Measurements from ENCODE around the gene TAS2R5.
"Not testable (repeated sequence)": the region's sequence is repeated elsewhere in the genome, so short reads cannot be mapped to it uniquely, and the experiment has no call there.

TAS2R5 gene, protein sequence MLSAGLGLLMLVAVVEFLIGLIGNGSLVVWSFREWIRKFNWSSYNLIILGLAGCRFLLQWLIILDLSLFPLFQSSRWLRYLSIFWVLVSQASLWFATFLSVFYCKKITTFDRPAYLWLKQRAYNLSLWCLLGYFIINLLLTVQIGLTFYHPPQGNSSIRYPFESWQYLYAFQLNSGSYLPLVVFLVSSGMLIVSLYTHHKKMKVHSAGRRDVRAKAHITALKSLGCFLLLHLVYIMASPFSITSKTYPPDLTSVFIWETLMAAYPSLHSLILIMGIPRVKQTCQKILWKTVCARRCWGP

DNA sequence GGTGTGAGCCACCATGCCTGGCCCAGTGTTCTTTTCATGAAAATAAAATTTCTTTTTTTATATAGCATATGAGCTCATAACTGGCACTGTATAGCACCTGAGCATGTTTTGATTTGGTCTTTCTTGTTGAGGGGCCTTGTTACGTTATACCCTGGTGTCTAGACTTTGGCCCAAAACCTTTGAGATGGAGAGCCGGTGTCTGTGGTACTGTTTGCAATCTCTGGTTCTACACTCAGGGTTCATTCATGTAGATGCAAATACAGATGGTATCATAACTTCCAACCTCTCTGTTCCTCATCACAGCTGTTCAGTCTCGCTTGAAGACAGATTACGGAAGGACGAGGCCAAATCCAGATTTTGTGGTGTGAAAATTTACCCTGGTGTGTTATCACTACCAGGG lies at the start of gene TAS2R5:
TSS of gene TAS2R5 (plus strand) at position 301 of the 400 bp plus-strand sequence. CDS start 145 bp downstream, outside the sequence.
- no peak for DNase-seq

DNA sequence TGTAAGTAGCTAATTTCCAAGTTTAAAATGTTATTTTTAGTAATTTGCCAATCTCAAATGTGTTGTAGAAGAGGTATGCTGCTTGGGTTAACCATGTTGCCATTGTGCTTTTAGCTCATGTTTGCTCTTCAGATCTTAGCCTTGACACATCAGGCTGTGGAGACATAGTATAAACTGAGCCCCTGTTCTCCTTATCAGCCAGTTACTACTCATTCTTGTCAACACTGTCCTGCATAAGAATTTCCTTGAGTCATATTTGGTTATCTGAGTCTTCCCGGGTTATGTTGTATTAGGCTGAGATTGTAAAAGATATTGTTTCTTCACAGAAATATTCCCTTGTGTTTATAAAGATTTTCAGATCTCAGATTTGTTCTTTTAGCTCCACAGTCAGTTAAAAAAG lies 47.8 kb upstream of the TAS2R5 start:
- DNase-seq: no peak

DNA sequence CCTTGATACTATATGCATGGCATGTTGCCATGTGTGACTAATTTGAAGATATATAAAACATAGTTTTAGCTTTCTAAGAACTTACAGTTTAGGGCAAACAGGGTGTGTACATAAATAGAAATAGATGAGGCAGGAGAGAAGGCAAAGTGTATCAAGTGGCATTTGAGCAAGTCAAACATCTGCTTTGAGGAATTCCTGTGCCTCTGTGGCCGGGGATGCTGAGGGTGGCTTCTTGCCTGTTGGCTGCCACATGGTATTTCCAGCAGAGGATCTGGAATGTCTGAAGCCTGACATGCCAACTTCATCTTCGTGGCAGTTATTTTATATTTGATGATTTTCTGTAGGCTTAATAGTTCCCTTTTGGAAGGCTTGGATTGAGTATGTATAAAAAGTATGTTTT lies 45.9 kb upstream of the TAS2R5 start:
- no peak for DNase-seq

DNA sequence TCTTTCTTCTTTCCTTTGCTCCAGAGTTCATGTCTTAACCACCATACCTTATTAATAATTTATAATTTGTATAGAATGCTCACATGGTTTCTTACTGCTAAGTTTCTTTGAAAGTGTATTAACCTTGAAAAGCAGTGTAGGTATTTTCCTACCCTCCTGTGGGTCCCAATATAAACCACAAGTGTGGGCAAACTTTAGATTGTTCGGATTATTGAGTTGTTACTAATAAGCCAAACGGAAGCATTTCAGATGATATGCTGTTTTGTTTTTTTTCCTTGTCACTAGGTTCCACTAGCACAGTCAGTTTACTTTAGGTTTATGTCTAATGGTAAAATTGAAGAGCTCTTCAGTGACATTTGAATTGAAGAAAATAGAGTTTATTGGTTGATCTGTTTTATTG lies 41.6 kb upstream of the TAS2R5 start:
- DNase-seq: no peak

DNA sequence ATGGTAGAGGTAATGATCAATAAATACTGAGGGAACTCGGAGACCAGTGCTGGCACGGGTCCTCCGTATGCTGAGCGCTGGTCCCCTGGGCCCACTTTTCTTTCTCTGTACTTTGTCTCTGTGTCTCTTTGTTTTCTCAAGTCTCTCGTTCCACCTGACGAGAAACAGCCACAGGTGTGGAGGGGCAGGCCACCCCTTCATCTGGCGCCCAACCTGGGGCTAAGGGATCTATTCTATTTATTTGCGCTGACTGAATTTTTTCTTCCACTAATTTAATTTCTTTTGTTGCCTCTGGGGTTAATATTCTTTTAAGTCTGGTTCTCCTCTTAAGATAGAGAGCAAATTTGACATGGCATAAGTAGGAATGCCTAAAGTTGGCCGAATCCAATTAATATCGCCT lies 38.1 kb upstream of the TAS2R5 start:
- DNase-seq: not testable (repeated sequence)

DNA sequence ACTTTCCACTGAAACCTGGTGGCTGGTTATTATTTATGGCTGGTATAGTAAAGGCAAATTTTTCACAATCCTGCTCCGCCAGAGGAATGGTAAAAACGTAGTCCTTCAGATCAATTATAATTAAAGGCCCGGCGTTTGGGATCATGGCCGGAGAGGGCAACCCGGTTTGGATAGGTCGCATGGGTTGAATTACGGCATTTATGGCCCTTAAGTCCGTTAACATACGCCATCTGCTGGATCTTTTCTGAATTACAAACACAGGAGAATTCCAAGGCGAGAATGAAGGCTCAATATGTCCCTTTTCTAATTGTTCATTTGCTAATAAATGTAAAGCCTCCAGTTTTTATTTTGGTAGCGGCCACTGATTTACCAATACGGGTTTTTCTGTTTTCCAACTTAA lies 37.4 kb upstream of the TAS2R5 start:
- DNase-seq: no peak

DNA sequence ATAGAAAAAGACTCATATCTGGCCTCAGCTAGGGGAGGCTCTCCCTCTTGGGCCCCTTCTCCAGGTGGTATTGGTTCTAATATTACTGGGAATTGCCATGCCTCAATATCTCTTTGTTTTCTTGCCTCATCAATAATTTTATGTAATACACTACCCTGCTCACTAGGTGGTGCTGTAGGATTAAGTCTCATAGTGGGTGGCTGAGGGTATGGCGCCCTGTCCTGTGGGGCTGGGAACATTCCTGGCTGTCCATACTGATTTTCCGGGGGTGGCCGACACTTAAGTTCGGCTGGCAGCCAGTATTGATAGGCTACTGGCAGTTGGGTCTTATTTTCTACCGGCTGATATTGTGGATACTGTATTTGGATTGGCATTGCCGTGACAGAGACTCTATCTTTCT lies 35.1 kb upstream of the TAS2R5 start:
- no peak for DNase-seq

DNA sequence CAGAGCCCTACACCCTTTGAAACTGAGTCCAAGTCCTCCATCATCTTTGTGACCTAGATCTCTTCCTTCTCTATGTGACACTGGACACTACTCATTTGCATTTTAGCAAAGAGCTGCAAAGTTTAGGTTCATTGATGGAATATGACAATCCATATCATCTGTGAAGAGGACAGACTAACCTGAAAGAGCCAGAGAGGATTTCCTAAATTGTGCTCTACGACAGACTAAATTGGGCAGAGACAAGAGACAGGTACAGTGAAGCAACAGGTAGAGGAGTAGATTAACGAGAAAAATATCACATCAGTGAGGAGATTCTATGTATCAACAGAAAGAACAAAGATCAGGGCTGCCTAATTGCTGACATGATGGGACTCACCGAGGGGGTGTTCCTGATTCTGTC lies 26.2 kb upstream of the TAS2R5 start, which contains the start of gene TAS2R3:
TSS of gene TAS2R3 (plus strand) at position 301 of the 400 bp plus-strand sequence. CDS start at position 363, 62 bp downstream.
- no peak for DNase-seq

DNA sequence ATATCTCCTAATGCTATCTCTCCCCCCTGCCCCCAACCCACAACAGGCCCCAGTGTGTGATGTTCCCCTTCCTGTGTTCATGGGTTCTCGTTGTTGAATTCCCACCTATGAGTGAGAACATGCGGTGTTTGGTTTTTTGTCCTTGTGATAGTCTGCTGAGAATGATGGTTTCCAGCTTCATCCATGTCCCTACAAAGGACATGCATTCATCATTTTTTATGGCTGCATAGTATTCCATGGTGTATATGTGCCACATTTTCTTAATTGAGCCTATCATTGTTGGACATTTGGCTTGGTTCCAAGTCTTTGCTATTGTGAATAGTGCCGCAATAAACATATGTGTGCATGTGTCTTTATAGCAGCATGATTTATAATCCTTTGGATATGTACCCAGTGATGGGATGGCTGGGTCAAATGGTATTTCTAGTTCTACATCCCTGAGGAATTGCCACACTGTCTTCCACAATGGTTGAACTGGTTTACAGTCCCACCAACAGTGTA lies 19.9 kb upstream of the TAS2R5 start:
- DNase-seq: not testable (repeated sequence)

DNA sequence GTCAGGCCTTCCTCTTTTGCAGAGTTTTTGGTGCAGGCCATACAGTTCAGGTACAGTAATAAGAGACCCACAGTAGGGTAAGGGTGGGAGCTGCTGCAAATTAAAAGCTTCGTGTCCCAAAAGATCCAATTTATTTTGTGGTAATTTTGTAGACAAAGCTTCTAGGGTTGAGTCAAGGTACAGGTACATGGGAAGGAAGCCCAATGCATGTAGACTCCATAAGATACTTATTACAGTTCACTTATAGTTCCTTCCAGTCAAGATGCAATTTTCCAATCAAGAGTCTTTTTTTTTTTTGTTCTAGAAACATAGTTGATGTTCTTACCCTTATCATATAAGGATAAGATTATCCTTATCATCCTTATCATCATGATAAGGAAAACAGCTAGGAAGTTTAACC lies 13.6 kb upstream of the TAS2R5 start, which contains the start of gene TAS2R4:
TSS of gene TAS2R4 (plus strand) at position 301 of the 400 bp plus-strand sequence. CDS start 1,815 bp downstream, outside the sequence.
- no peak for DNase-seq

DNA sequence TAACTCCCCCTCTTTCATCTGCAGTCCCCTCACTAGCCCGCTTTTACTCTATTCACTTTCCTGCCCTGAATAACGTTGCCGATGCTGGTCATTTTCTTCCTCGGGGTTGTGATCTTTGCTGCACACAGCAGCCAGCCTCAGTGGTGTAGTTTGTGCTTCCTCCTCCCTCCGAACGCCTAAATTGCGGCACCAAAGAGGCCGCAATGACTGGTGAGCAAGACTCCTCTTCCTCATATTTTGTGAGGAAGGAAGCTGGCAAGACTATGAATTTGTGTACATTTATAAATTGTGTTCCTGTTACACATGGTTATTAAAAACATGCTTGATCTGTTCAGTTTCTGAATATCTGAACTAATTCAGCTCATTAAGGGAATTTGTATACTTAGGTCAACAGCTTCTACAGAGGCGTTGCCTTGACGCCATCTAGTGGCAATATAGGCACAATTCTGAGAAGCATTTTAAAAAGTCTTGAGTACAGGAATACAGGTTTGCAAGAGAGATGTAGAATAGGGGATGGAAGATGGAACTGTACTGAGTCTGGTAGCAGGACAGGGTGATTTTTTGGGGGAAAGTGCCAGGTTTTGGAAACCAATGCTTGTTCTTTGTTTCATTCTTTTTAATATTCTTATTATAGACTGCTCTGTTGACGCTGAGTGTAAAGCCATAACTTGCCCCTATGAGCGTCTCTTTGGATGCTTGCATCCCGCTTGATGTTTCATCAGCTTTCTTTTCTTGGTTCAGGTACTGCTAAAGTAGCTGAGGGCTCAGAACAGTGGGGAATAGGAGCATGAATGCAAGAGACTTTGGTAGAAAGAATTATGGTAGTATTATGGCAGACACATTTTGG lies 4.1 kb upstream of the TAS2R5 start:
- DNase-seq: no peak

DNA sequence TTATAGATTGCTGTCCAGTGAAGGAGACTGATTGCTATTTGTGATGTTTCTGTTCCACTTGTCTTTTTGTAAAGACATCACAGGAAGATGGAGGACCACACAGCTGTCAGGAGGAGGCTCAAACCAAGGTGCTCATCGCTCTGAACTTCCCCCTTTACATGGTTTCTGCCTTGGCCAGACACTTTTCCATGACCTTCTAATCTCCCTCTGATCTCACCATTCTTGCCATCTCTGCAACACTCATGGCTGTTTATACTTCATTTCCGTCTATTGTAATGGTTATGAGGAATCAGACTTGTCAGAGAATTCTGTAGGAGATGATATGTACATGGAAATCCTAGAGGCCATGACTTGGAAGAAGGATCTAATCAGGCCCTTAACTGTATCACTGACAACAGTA lies 1.7 kb upstream of the TAS2R5 start:
- DNase-seq: no peak

DNA sequence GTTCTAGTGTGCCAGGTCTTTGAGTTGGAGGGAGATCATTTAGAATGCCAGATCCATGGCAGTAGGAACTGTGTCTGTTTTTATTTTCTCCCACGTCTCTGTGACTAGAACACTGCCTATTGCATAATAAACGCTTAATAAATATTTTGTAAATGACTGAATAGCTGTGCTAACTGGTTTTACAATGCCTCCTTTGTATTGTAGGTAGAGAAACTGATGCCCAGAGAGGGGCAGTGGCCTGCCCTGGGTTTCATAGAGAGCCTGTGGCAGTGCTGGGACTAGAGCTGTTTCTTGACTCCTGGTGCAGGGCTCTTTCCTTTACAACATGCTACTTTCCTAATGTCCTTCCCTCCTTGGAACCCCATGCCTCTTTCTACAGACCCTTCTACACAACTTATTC lies 2.5 kb downstream of the TAS2R5 start:
- no peak for DNase-seq

DNA sequence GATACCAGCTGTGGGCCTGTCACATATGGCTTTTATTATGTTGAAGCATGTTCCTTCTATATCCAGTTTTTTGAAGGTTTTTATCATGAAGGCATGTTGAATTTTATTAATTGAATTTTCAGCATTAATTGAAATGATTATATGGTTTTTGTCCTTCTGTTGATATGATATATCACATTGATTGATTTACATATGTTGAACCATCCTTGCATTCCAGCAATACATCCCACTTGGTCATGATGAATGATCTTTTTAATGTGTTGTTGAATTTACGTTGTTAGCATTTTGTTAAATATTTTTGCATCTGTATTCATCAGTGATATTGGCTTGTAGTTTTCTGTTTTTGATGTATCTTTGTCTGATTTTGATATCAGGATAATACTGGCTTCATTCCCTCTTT lies 30.1 kb downstream of the TAS2R5 start:
- DNase-seq: no peak

DNA sequence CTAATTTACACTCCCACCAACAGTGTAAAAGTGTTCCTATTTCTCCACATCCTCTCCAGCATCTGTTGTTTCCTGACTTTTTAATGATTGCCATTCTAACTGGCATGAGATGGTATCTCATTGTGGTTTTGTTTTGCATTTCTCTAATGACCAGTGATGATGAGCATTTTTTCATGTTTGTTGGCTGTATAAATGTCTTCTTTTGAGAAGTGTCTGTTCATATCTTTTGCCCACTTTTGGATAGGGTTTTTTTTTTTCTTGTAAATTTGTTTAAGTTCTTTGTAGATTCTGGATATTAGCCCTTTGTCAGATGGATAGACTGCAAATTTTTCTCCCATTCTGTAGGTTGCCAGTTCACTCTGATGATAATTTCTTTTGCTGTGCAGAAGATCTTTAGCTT lies 32.4 kb downstream of the TAS2R5 start:
- DNase-seq: not testable (repeated sequence)

DNA sequence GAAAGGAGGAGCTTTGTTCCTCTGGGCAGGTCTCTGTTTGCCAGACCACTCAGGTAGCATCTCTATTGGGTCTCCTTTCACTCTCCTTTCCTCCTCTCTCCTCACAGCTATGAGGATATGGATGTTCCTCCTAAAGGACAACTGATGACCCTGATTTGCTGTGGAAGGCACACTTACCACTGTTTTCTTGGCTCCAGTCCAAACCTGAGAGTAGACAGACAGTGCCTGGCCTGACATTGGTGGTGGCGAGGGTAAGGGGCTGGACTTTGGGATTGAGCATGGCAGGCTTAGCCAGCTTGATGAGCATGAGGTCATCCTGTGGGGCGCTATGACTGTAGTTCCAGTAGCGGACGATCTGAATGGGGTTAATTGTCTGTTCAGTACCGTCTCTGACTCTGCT lies 47.7 kb downstream of the TAS2R5 start:
- no peak for DNase-seq

DNA sequence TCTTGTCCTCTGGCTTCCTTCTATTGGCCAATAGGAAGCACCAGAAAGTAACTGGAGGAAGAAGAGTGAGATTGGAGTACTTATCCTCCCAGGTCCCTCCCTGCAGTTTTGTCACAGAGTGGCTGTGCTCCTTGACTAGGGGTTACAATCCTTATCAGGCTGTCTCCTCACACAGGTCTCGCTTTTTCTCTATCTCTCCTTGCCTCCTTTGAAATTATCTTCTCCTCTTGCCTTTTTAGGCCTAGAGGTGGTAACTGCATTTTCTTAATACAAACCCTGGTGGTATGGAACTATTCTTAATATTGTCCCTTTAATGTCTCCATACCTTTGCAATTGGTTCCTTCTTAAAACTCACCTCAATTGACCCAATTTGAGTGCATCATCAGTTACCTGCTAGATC lies 48.6 kb downstream of the TAS2R5 start:
- DNase-seq: no peak

DNA sequence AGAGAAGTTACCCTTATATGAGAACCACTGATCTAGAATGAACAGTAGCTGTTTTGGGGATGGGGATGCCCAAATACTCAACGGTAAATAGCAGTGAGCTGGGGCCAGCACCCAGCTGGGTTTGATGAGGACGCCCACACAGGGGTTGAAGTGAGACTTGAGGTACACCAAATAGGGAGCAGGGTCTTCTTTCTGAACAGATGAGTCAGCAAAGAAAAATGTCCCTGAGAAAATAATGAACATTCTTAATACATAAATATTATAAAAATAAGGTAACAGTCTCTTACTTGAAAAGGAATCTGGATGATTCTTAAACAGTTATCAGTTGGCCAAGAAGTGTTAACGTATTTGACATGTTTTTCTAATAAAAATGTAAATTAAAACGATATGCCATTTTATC lies 49.2 kb downstream of the TAS2R5 start:
- DNase-seq: no peak

DNA sequence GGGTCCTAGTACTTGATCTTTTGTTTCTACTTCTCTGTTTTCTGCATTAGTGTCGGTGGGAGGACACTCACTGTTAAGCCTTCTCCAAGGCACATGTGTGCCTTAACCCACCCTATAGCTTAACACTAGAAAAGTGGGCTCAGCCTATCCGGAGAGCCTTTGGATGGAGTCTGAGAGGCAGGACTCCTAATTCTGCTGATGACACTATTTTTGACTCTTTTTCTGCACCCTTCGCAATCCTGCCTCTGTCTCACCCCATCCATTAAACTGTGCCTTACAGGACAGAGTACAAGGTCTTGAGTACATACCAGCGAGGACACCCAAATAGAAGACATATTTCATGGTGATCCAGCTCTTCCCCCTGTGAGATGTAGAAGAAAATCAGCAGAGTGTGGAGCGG lies 50.7 kb downstream of the TAS2R5 start:
- no peak for DNase-seq

Data from activated effector memory CD4-positive, alpha-beta T cell treated with anti-CD3 and anti-CD28 coated beads, Interleukin-2, amount 50 U/mL, for 16 hours (primary cell).